Measurements from ENCODE around the gene ADAMTS10. TPM values are rescaled to one million over a fixed set of nuclear protein-coding genes. Genes with fewer than 3 reads are reported as not detected.

Gene ADAMTS10
- total RNA-seq, 1 donor from 2014 or later: 66.3 TPM

- intact Hi-C loops (cut with DNase I): loop anchor here (10.0 kb wide), 2 partner anchors 420 to 1560 kb away; no protein-coding TSS in a partner anchor
- no peak overlapping the region for H3K27ac ChIP-seq
- no peak overlapping the region for H3K4me3 ChIP-seq
- TF ChIP-seq POLR2A (IDR thresholded peaks at IDR 0.05) (no peak), CTCF (IDR thresholded peaks at IDR 0.05) (peak; percentile 86 to 97 (median 90))
- H3K4me1 ChIP-seq: no peaks in the 10 kb centered on the region
- H3K36me3 ChIP-seq: no peaks in the 10 kb centered on the region
- DNase-seq (ENCODE audit: extremely low spot score in 2 of 2): no peak
- no peaks in the 10 kb centered on the region for H3K27me3 ChIP-seq
- H3K9me3 ChIP-seq: no peaks in the 10 kb centered on the region
These were observed 44.2 kb upstream of the ADAMTS10 start for GRCh38 chr19:8654591-8655339.

GRCh38 chr19:8648240-8648639, 37.7 kb upstream of the ADAMTS10 start:
- Histone ChIP-seq H3K9me3 (no peaks in the 10 kb centered on the region), H3K4me1 (no peaks in the 10 kb centered on the region), H3K27ac (no peak overlapping the region), H3K27me3 (no peaks in the 10 kb centered on the region), H3K4me3 (no peak overlapping the region), H3K36me3 (no peaks in the 10 kb centered on the region)
- DNase-seq (ENCODE audit: extremely low spot score in 2 of 2): no peak
- intact Hi-C loops (cut with DNase I): no loop called here
- TF ChIP-seq CTCF (IDR thresholded peaks at IDR 0.05) (no peak), POLR2AphosphoS5 (IDR thresholded peaks at IDR 0.05; ENCODE audit: insufficient read depth in 1 of 2, low read depth in 1 of 2) (no peak), POLR2A (IDR thresholded peaks at IDR 0.05) (no peak)

GRCh38 chr19:8643860-8644653, 33.5 kb upstream of the ADAMTS10 start:
- intact Hi-C loops (cut with DNase I): no loop called here
- TF ChIP-seq POLR2A (IDR thresholded peaks at IDR 0.05): no peak
- no peaks in the 10 kb centered on the region for H3K4me1 ChIP-seq
- H3K4me3 ChIP-seq: no peak overlapping the region
- no peak for DNase-seq (ENCODE audit: extremely low spot score in 2 of 2)
- no peaks in the 10 kb centered on the region for H3K9me3 ChIP-seq
- H3K27ac ChIP-seq: no peak overlapping the region
- no peaks in the 10 kb centered on the region for H3K27me3 ChIP-seq
- H3K36me3 ChIP-seq: no peaks in the 10 kb centered on the region

- Histone ChIP-seq H3K27me3 (no peaks in the 10 kb centered on the region), H3K4me1 (no peaks in the 10 kb centered on the region), H3K36me3 (no peaks in the 10 kb centered on the region), H3K4me3 (no peak overlapping the region), H3K27ac (no peak overlapping the region), H3K9me3 (no peaks in the 10 kb centered on the region)
- no peak for TF ChIP-seq CTCF (IDR thresholded peaks at IDR 0.05)
- TF ChIP-seq POLR2AphosphoS5 (IDR thresholded peaks at IDR 0.05; ENCODE audit: insufficient read depth in 1 of 2, low read depth in 1 of 2): no peak
- TF ChIP-seq POLR2A (IDR thresholded peaks at IDR 0.05): no peak
- DNase-seq (ENCODE audit: extremely low spot score in 2 of 2): no peak
- intact Hi-C loops (cut with DNase I): loop anchor here (1.0 kb wide), 1 partner anchor 64 kb away; no protein-coding TSS in a partner anchor
These were observed 32.0 kb upstream of the ADAMTS10 start for GRCh38 chr19:8642561-8642960.

- no peak overlapping the region for H3K4me3 ChIP-seq
- intact Hi-C loops (cut with DNase I): loop anchor here (1.0 kb wide), 1 partner anchor 64 kb away; no protein-coding TSS in a partner anchor
- no peaks in the 10 kb centered on the region for H3K4me1 ChIP-seq
- no peaks in the 10 kb centered on the region for H3K36me3 ChIP-seq
- no peaks in the 10 kb centered on the region for H3K27me3 ChIP-seq
- no peak for TF ChIP-seq POLR2AphosphoS5 (IDR thresholded peaks at IDR 0.05; ENCODE audit: insufficient read depth in 1 of 2, low read depth in 1 of 2)
- TF ChIP-seq POLR2A (IDR thresholded peaks at IDR 0.05): no peak
- TF ChIP-seq CTCF (IDR thresholded peaks at IDR 0.05): peak in 2 of 3 experiments; percentile 45 to 53
- no peaks in the 10 kb centered on the region for H3K9me3 ChIP-seq
- no peak for DNase-seq (ENCODE audit: extremely low spot score in 2 of 2)
- H3K27ac ChIP-seq: no peak overlapping the region
These were observed 31.5 kb upstream of the ADAMTS10 start for GRCh38 chr19:8641908-8642547.

All from vagina (tissue), 2 donors.